GM10248 (cell line): ENCODE measurements around the gene CSNK1G1.

Experiments used
- CTCF ChIA-PET: fragments of 300-600 bp; sonication (Branson Sonifier 250); formaldehyde crosslinking; extraction: SDS; loops from one replicate; lab custom pipeline; 2021; ENCODE audit warnings: antibody characterized with exemption; lab: Yijun Ruan, JAX
- POLR2A ChIA-PET: fragments of 350-650 bp; sonication (Branson Sonifier 250); formaldehyde crosslinking; extraction: SDS; loops from one replicate; lab custom pipeline; 2020; ENCODE audit warnings: antibody characterized with exemption; lab: Yijun Ruan, JAX
- DNase-seq: peaks from one replicate; pipeline ENCODE4 v3.0.0; 2012; ENCODE audit errors: extremely low spot score
- CTCF ChIP-seq: IDR thresholded peaks from 2 replicates; pipeline ENCODE4 v1.5.1; 2012; ENCODE audit warnings: mild to moderate bottlenecking, low read depth; ENCODE audit errors: extremely low read depth, missing control alignments, control extremely low read depth

CSNK1G1 gene

GRCh38 chr15:64149893-64150578, 205.9 kb downstream of the CSNK1G1 start:
- ChIA-PET CTCF (interaction anchor here (1.0 to 5.4 kb wide), 6 partner anchors 8 to 52 kb away, joined by 3 to 44 read pairs (median 3); partner anchors contain the start of gene PPIB), POLR2A (interaction anchor here (0.6 to 0.7 kb wide), 4 partner anchors 9 to 659 kb away, joined by 3 to 6 read pairs (median 4); no protein-coding TSS in a partner anchor)
- DNase-seq, result no peak
- no peak for TF ChIP-seq CTCF

GRCh38 chr15:64149424-64149823, 206.5 kb downstream of the CSNK1G1 start:
- ChIA-PET CTCF (interaction anchor here (0.9 to 1.6 kb wide), 11 partner anchors 8 to 540 kb away, joined by 3 to 4 read pairs (median 3); partner anchors contain the start of gene PPIB), POLR2A (interaction anchor here (0.6 to 0.7 kb wide), 3 partner anchors 8 to 318 kb away, joined by 3 to 6 read pairs (median 4); no protein-coding TSS in a partner anchor)
- no peak for DNase-seq
- TF ChIP-seq CTCF, result no peak

- ChIA-PET CTCF (interaction anchor here (0.9 to 1.6 kb wide), 7 partner anchors 10 to 539 kb away, joined by 3 to 4 read pairs (median 3); partner anchors contain the start of gene PPIB), POLR2A (no interaction called here)
- DNase-seq, result no peak
- TF ChIP-seq CTCF, result no peak
Observed at GRCh38 chr15:64148581-64148980, 207.4 kb downstream of the CSNK1G1 start.

GRCh38 chr15:64148168-64148567, 207.8 kb downstream of the CSNK1G1 start:
- no peak for TF ChIP-seq CTCF
- ChIA-PET CTCF (interaction anchor here (1.1 to 1.6 kb wide), 3 partner anchors 10 to 15 kb away, joined by 3 to 4 read pairs (median 4); partner anchors contain the start of gene PPIB), POLR2A (no interaction called here)
- DNase-seq, result no peak

GRCh38 chr15:64146885-64147681, 208.9 kb downstream of the CSNK1G1 start:
- no peak for TF ChIP-seq CTCF
- CTCF ChIA-PET, result interaction anchor here (1.1 to 4.0 kb wide), 3 partner anchors 7 to 25 kb away, joined by 4 to 59 read pairs (median 7); no protein-coding TSS in a partner anchor
- POLR2A ChIA-PET, result interaction anchor here (0.5 kb wide), 1 partner anchor 16 kb away, joined by 3 read pairs; no protein-coding TSS in a partner anchor
- no peak for DNase-seq

GRCh38 chr15:64146520-64146884, 209.5 kb downstream of the CSNK1G1 start:
- no peak for TF ChIP-seq CTCF
- DNase-seq, result no peak
- CTCF ChIA-PET, result interaction anchor here (1.3 to 4.0 kb wide), 3 partner anchors 7 to 57 kb away, joined by 3 to 59 read pairs (median 7); no protein-coding TSS in a partner anchor
- POLR2A ChIA-PET, result no interaction called here
